ENCODE measurements around the gene RNF182.

GRCh38 chr6:13978102-13978640, 53.4 kb downstream of the RNF182 start:
- TF ChIP-seq TAF1 (IDR thresholded peaks at IDR 0.05; ENCODE audit: low read depth, low read length) = no peak
- no peak for TF ChIP-seq POLR2A (IDR thresholded peaks at IDR 0.05; ENCODE audit: low read depth, low read length)

All from GM12891 (cell line).